HG03520 (cell line): ENCODE data around the gene RCAN3.
"Not testable (repeated sequence)": the region's sequence is repeated elsewhere in the genome, so short reads cannot be mapped to it uniquely, and the experiment has no call there.

Source experiments
- ATAC-seq: cut with Tn5 transposase; IDR thresholded peaks from one replicate; pipeline ENCODE4 v1.9.1; 2021; ENCODE audit warnings: mild to moderate bottlenecking, moderate library complexity; ENCODE audit not compliant: unreplicated experiment

The RCAN3 gene

DNA sequence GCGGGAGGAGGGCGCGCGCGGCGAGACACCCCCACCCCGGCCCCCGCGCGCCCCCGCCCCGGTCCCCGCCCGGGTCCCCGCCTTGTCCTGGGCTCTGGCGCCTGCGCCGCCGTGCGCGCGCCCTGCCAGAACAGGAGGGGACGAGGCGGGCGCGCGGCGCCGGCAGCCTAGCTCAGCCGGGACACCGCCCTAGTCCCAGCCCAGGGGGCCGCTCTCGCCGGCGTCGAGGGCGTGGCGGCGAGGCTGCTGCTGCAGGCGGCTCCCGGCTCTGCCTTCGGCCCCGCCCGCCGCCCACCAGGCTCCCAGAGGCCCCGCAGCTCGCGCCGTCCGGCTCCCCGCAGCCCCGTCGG lies at the start of gene RCAN3:
RCAN3 (plus strand) TSS at position 128 of the 350 bp plus-strand sequence. CDS start 11,537 bp downstream, outside the sequence.
- peak; percentile 58 for ATAC-seq

DNA sequence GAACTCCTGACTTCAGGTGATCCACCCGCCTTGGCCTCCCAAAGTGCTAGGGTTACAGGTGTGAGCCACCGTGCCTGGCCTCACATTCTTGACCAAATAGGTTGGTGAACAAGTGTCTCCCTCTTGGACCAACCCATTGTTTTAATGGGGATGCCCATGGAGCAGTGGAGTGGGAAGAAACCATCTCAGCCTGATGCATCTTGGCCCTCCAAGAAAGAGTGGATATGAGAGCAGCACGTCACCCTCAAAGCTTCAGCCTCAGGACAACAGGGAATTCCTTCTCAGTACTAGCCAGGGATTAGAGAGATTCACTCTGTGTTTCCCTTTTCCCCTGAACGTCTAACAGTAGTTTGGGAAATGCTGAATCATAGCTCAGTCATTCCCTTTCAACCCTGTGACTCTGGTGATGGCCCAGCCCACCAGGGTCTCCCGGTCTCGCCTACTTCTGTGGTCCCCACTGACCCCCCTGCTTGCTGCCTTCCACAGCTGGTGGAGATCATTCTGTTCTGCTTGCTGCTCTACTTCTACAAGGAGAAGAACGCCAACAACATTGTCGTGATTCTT lies 49.6 kb upstream of the RCAN3 start:
- no peak for ATAC-seq

DNA sequence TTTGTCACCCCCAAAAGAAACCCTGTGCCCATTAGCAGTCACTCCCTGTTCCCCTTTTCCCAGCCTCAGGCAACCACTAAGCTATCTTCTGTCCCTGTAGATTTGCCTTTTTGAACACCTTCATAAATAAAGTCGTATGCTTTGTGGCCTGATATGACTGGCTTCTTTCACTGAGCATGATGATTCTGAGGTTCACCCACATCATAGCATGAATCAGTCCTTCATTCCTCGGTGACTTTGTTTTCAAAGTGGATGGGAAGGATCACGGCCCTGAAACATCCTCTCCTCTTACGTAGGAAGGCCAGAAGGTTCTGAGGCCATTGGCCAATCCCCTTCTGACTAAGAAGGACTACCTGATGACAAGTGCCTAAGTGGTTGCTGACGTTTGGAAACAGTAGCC lies 48.0 kb upstream of the RCAN3 start:
- no peak for ATAC-seq

- no peak for ATAC-seq
Observed at GRCh38 chr1:24455272-24455671, 47.4 kb upstream of the RCAN3 start.

- ATAC-seq, result no peak
Observed at GRCh38 chr1:24457866-24458265, 44.8 kb upstream of the RCAN3 start.

DNA sequence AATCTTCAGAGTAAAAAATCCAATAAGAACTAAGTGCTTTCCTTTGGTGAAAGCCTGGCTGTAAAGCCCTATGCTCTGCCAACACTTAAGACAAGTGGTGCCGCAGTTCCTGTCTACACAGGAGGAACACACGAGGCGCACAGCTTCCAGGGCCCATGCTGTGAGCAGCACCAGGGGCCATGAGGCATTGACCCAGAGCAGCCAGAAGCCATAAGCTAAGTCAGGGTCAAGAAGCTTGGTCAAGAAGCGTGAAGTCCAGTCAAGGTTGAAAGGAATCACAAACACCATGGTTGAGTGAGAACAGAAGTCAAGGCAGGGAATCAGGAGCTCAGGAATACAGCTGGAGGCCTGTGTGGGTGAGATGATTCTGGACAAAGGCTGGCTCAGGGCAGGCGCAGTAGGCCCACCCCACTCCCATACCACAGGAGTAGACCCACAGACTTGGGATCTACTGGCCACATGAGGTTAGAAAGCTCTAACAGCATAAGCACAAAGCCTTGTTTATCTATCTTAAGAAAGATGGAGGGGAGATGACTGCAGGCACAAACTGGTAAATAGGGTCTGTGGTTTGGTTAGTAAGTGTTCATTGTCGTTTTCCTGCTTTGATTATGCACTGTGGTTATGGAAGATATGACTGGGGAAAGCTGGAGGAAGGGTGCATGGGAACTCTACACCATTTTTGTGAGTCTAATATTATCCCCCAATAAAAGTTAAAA lies 42.9 kb upstream of the RCAN3 start:
- ATAC-seq, result no peak

DNA sequence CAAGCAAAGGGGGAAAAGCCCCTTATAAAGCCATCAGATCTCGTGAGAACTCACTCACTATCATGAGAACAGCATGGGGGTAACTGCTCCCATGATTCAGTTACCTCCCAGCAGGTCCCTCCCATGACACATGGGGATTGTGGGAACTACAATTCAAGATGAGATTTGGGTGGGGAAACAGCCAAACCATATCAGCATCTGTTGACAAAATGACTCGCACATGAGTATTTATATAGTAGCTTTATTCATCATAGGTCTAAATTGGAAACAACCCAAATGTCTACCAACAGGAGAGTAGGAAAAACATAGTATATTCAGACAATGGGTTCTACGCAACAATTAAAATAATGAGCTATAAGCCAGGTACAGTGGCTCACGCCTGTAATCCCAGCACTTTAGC lies 40.5 kb upstream of the RCAN3 start:
- not testable (repeated sequence) for ATAC-seq

DNA sequence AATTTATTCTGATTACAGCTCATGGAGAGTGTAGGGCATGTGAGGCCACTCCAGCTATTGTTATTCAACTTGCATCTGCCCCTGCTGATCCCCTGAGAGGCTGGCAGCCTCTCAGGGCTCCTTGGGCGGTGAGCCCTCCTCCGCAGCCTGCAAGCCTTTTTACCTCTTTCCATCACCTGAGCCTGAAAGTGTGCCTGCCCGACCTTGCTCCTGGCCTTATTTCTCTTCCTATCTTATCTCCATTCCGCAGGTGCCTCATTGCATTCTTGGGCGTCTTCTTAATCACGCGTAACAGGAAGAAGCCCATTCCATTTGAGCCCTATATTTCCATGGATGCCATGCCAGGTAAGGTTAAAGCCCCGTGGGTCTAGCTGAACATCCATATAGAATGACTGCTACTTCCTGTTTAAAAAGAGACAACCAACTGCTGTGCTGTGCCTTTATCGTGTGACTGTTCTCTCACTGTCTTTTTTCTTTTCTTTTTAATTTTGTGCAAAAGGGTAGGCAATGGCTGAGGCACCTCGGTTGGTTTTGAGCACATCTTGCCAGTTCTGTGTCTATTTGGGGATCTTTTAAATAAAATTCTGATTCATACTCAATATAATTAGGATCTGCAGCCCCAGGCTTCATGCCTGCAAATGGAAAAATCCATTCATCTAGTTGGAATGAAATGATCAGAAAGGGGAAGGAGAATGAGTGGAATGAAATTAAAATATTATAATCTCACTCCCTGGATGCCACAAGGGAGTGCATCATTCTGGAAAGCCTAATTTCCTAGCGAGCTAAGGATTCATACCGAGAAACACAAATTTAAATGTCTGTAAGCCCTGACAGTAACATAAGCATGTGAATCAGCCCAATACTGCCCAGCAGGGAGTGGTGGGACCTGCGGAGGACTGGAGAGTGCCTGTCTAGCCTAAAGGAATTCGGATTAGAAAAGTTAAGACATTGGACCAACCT lies 38.6 kb upstream of the RCAN3 start:
- no peak for ATAC-seq

- no peak for ATAC-seq
Observed at GRCh38 chr1:24465099-24465498, 37.5 kb upstream of the RCAN3 start.

DNA sequence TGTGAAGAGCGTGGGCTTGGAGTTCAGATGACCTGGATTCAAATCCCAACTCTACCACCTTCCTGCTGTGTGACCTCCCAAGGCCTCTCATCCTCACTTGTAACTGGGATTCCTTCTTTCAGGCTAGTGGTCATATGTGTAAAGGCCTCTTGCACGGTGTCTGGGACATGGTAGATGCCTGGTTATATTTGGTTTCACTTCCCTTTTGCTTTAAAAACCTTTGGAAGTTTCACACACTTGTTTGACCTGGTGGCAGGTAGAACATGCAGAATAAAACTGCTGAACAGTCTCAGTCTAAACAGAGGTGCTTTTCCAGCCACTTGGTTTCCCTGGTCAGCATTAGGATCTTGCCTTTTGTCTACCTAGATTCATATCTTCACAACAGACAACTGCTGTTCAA lies 37.0 kb upstream of the RCAN3 start:
- no peak for ATAC-seq

DNA sequence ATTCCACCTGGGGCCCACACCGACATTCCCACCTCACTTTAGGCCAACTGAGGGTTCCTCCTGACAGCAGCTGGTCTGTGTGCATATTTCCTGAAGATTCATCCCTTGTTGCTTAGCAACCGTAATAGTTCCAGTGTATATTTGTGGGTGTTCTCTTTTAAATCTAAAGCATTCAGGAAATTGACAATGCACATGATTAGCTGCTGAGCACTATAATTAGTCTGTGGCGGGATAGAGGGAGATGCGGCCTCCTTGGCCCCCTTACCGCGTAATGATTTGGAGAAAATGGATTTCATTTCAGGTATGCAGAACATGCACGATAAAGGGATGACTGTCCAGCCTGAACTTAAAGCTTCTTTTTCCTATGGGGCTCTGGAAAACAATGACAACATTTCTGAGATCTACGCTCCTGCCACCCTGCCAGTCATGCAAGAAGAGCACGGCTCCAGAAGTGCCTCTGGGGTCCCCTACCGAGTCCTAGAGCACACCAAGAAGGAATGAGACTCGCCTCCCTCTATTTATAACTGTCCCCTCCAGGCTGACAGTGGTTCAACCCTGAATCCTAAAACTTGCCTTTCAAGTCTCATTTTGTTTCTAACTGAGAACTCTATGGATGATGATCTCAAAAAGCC lies 33.8 kb upstream of the RCAN3 start:
- ATAC-seq, result no peak

- ATAC-seq, result no peak
Observed at GRCh38 chr1:24470592-24470991, 32.0 kb upstream of the RCAN3 start.

- ATAC-seq, result no peak
Observed at GRCh38 chr1:24472527-24473251, 29.9 kb upstream of the RCAN3 start.

DNA sequence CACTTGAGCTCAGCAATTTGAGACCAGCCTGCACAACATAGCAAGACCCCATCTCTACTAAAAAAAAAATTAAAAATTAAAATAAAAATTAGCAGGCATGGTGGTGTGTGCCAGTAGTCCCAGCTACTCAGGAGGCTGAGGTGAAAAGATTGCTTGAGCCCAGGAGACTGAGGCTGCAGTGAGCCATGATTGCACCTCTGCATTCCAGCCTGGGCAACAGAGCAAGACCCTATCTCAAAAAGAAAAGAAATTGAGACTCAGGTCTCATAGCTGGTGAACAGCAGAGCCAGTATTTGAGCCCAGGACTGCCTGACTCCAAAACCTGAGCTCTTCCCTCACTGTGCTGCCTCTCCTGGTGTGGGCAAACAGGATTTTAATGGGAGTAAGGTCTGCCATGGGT lies 28.4 kb upstream of the RCAN3 start:
- no peak for ATAC-seq

GRCh38 chr1:24475700-24476099 lies 26.9 kb upstream of the RCAN3 start:
- ATAC-seq, result no peak

DNA sequence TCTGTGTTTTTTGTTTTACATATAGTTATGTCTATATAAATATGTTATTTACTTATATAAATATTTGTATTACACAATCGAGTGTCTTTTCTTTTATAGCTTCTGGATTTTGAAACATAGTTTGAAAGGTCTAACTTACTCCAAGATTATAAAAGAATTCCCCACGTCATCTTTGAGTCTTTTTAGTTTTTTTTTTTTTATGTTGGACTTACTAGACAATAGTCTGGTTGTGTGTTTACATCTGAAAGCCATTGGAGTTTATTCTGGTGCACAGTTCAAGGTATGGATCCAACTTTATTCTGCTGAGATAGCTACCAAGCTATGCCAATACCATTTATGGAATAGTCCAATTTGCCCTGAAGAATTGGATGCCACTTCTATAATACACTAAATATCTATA lies 26.1 kb upstream of the RCAN3 start:
- ATAC-seq, result no peak

DNA sequence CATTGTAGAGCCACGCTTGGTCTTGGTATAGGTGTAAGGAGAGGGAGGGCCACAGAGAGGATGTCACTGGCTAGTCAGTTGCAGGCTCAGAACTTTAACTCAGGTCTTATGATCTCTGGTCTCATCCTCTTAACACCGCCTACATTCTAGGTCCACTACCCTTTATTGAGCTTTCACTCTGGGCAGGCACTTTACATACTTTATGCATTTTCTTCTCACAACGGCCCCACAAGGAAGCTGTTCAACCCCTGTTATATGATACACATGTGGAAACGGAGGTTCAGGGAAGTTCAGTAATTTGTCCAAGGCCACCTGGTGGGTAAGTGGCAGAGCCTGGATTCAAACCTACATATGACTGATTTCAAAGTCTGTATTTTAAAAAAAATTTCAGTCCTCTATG lies 25.3 kb upstream of the RCAN3 start:
- no peak for ATAC-seq

GRCh38 chr1:24481101-24481500 lies 21.5 kb upstream of the RCAN3 start:
- ATAC-seq, result no peak

- ATAC-seq, result no peak
Observed at GRCh38 chr1:24481843-24482610, 20.6 kb upstream of the RCAN3 start.

- ATAC-seq, result no peak
Observed at GRCh38 chr1:24483441-24483840, 19.2 kb upstream of the RCAN3 start.
